Activated effector memory CD4-positive, alpha-beta T cell treated with Interleukin-2 at 50 U/mL for 16 hours (primary cell): ENCODE data around the gene HACD3.
"Not testable (repeated sequence)": the region's sequence is repeated elsewhere in the genome, so short reads cannot be mapped to it uniquely, and the experiment has no call there.

ENCODE experiments used
- DNase-seq: peaks from one replicate; pipeline ENCODE4 v3.0.0-alpha.2; 2020

The HACD3 gene, protein sequence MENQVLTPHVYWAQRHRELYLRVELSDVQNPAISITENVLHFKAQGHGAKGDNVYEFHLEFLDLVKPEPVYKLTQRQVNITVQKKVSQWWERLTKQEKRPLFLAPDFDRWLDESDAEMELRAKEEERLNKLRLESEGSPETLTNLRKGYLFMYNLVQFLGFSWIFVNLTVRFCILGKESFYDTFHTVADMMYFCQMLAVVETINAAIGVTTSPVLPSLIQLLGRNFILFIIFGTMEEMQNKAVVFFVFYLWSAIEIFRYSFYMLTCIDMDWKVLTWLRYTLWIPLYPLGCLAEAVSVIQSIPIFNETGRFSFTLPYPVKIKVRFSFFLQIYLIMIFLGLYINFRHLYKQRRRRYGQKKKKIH

DNA sequence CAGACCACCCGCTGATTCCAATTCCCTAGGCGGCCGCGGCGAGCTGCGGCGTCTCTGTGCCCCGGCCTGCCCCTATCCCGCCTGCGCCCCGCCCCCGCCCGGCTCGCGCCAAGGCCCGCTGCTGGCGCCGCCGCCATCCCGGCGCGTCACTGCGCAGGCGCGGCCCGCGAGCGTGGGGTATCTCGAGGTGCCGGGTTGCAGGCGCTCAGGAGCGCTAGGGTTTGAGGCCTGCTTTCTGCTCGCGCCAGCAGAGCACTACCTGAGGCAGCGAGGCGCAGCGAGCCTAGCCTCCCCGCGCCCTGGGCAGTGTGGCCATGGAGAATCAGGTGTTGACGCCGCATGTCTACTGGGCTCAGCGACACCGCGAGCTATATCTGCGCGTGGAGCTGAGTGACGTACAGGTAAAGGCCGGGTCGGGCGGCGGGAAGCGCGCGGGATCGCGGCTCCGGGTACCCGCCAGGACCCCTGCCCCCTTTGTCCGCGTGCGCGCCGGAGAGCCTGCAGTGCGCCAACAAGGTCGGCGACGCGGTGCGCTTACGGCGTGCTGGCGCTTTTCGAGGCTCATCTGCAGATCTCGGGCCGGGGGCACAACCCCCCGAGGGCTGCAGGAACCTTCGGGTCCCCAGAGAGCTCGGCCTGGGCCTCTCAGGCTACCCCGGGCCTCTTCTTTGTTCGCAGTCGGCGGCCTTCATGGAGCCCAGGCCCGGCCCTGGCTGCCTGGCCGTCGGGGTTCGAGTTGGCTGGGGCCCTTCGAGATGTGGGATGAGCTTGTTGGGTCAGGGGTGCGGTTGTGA, at the start of gene HACD3:
TSS of gene HACD3 (plus strand) at position 146 of the 794 bp plus-strand sequence. CDS start at position 315, 169 bp downstream.
- peak; percentile 80 for DNase-seq

DNA sequence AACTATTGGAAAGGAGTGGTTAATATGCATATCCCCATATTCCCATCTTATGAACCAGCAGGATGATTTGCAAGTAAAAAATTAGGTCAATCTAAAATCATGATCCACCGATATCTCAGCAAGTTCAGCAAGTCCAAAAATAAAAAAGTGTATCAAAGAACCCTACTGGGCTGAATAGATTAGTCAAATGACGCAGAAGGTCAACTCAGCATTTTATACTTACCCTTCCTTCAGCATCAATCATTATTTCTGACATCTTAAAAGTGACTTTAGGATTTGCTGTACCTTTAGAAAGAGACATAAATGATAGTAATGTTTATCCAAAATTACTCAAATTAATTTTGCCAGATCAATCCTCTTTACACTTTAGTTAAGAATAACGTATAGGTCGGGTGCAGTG, 45.4 kb upstream of the HACD3 start:
- DNase-seq, result no peak

DNA sequence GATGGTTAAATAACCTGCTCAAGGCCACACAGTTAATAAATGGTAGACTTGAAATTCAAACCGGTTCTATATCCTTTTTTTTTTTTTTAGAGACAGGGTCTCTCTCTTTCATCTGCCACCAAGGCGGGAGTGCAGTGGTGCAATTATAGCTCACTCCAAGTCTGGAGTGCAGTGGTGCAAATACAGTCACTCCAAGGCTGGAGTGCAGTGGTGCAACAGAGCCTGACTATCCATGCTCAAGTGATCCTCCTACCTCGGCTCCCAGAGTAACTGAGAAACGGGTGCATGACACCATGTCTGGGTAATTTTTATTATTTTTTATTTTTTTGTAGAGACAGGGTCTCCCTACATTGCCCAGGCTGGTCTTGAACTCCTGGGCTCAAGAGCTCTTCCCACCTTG, 36.2 kb upstream of the HACD3 start:
- no peak for DNase-seq

GRCh38 chr15:65509321-65509720, 20.9 kb upstream of the HACD3 start:
- DNase-seq, result no peak

GRCh38 chr15:65512189-65512588, 18.1 kb upstream of the HACD3 start:
- no peak for DNase-seq

DNA sequence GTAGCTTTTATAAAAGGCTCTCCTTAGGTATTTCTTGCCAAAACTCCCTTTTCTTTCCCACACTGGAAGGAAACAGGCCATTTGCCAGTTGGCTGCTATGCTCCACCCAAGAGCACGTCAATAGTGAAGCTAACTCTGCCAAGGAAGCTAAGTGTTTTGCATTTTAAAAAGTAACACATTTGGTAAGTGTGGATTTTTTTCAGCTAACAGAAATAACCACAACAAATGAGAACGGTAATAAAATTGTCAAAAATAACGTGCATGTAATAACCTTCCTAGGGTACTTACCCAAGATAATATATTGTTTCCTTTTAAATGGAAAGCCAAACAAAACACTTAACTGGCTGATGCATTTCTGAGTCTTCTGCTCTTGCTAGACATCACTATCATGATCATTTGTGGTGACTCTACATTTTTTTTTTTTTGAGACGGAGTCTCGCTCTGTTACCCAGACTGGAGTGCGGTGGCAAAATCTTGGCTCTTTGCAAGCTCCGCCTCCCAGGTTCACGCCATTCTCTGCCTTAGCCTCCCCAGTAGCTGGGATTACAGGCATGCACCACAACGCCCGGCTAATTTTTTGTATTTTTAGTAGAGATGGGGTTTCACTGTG, 17.4 kb upstream of the HACD3 start:
- no peak for DNase-seq

GRCh38 chr15:65516997-65517865, 13.0 kb upstream of the HACD3 start, which contains the start of gene DPP8:
Gene DPP8 (minus strand): TSS chr15:65517689. CDS start chr15:65512553, 5,136 bp downstream.
- peak; percentile 95 for DNase-seq

- no peak for DNase-seq
Observed at GRCh38 chr15:65517866-65518207, 12.4 kb upstream of the HACD3 start.

DNA sequence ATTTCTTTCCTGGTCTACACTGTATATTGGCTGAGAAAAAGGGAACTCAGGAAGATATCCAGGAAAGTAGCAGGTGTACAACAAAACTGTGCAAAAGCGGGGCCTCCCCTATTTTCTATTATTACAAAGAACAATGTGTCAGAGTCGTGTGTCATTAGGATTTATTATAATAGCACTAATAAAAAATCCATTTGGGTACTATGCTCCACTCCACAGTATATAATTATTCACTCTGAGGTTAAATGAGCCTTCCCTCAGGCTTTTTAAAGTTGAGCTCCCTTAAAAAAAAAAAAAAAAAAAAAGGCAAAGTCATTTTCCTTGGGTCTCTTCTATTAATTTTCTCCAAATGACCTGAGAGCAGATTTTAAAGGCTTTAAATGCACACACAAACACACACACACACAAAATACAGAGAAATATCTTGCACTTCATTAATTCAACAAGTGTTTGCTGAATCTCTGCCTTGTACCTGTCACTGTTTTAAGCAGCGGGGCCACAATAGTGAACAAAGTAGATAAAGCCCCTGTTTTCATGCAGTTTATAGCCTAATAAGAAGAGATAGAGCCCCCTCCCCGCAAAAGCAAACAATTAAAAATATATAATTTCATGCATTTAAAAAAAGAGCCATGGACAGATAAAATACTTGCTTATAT, 11.5 kb upstream of the HACD3 start:
- DNase-seq, result no peak

DNA sequence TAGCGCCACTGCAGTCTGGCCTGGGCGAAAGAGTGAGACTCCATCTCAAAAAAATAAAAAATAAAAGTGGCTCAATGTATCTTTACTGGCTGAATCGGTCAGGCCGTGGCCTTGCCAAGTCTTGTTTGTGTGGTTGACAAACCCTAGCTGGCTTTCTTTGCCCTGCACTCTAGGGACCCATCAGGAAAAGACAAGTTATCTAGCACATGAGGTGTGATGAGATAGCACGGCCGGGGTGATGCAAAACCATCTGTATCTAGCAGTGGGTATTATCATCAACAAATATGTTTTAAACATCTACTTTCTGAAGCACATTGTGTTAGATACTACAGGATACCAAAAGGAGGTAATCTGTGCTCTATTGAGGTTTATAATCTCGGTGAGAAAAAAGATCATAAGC, 8.9 kb upstream of the HACD3 start:
- DNase-seq, result no peak

- no peak for DNase-seq
Observed at GRCh38 chr15:65524226-65524625, 6.0 kb upstream of the HACD3 start.

DNA sequence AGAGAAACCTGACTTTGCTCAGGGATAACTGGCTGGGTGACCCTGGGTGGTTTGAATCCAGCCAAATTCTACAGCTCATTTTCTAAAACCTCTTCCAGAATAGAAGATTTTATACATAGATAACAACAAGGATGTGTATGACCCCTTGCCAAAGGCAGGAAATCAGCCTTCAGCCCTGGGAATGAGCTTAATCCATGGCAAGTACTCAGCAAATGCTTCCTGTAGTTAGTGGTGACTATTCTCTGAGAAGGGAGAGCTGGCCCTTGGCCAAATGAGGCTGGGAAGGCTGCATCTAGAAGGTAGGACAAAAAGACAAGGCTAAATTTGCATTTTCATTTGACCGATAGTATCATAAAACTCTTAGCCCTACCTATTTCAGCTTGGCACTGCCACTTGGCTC, 4.6 kb upstream of the HACD3 start:
- no peak for DNase-seq

- DNase-seq, result no peak
Observed at GRCh38 chr15:65528461-65529060, 1.7 kb upstream of the HACD3 start.

DNA sequence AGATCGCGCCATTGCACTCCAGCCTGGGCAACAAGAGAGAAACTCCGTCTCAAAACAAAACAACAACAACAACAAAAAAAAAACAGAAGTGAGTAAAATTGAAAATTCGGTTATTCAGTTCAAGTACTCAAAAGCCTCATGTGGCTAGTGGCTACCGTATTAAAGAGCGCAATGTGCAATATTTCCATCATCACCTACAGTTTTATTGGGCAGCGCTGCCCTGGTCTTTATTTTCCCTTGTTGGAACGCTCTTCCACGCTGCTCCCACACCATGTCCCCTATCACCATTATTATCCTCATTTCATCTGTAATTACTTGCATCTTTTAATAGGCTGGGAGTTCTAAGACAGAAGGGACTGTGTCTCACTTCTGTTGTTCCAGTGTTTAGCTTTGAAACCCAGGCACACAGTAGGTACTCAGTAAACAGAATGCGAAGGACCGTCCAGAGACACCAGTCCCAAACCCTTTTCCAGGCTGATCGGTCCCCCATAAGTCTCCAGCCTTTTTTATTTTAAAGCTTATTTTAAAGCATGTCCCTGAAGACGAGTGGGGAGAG, 423 bp upstream of the HACD3 start:
- DNase-seq, result no peak

GRCh38 chr15:65532738-65533051, 2.4 kb downstream of the HACD3 start:
- no peak for DNase-seq

GRCh38 chr15:65533057-65533756, 2.9 kb downstream of the HACD3 start:
- DNase-seq, result no peak

GRCh38 chr15:65535192-65535591, 4.9 kb downstream of the HACD3 start:
- no peak for DNase-seq

- DNase-seq, result no peak
Observed at GRCh38 chr15:65540314-65540713, 10.1 kb downstream of the HACD3 start.

DNA sequence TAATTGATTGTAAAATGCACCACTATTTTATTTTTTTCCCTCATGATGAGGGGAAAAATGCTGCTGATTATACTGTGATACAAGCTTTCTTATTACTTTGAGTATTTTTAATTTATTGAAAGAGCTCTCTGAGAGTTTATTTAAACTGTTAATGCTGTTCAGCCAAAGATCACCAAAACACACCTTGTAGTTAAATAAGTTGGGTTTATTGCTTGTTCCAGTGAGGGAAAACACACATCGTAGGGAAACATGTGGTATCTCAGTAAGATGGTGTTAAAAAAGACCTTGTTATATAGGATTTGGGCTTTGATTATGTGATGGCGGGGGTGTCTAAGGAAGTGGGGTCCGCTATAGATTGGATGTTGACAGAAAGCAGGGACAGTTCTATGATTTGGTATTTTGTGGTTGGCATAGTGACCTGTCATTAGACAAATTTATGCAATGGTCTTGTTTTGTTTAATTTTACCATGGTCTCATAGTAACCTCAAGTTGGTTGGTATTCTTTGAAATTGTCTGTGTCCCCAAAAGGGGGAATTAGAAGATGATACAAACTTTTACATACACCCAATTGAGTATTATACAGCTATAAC, 11.1 kb downstream of the HACD3 start:
- no peak for DNase-seq

- DNase-seq, result no peak
Observed at GRCh38 chr15:65547841-65548240, 17.6 kb downstream of the HACD3 start.

GRCh38 chr15:65549288-65549687, 19.0 kb downstream of the HACD3 start:
- DNase-seq, result not testable (repeated sequence)
